ENCODE data around the gene FADS3.

The FADS3 gene

GRCh38 chr11:61844909-61845565 is 46.3 kb downstream of the FADS3 start:
- no peak overlapping the region for H2AFZ ChIP-seq (ENCODE audit: low read length)
- no peaks in the 10 kb centered on the region for H3K4me1 ChIP-seq (ENCODE audit: insufficient read depth, low read length, severe bottlenecking)
- no peaks in the 10 kb centered on the region for H3K79me2 ChIP-seq (ENCODE audit: insufficient read depth, low read length)
- H3K9ac ChIP-seq (ENCODE audit: low read length): no peak overlapping the region
- TF ChIP-seq EZH2 (IDR thresholded peaks at IDR 0.05; ENCODE audit: borderline replicate concordance, low read length): no peak
- TF ChIP-seq, protein P1, sequence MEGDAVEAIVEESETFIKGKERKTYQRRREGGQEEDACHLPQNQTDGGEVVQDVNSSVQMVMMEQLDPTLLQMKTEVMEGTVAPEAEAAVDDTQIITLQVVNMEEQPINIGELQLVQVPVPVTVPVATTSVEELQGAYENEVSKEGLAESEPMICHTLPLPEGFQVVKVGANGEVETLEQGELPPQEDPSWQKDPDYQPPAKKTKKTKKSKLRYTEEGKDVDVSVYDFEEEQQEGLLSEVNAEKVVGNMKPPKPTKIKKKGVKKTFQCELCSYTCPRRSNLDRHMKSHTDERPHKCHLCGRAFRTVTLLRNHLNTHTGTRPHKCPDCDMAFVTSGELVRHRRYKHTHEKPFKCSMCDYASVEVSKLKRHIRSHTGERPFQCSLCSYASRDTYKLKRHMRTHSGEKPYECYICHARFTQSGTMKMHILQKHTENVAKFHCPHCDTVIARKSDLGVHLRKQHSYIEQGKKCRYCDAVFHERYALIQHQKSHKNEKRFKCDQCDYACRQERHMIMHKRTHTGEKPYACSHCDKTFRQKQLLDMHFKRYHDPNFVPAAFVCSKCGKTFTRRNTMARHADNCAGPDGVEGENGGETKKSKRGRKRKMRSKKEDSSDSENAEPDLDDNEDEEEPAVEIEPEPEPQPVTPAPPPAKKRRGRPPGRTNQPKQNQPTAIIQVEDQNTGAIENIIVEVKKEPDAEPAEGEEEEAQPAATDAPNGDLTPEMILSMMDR (IDR thresholded peaks at IDR 0.05; ENCODE audit: low read length): no peak
- peaks cover 75% of the 10 kb centered on the region for H3K36me3 ChIP-seq (ENCODE audit: insufficient read depth, low read length)
- no peaks in the 10 kb centered on the region for H4K20me1 ChIP-seq (ENCODE audit: insufficient read depth, low read length)
- H3K9me3 ChIP-seq (ENCODE audit: low read length): no peaks in the 10 kb centered on the region
- no peak overlapping the region for H3K27ac ChIP-seq (ENCODE audit: low read depth, low read length, poor library complexity, severe bottlenecking)
- no peaks in the 10 kb centered on the region for H3F3A ChIP-seq (ENCODE audit: insufficient read depth, low read length)
- no peak overlapping the region for H3K4me3 ChIP-seq (ENCODE audit: low read depth, low read length, poor library complexity, severe bottlenecking)
- no peaks in the 10 kb centered on the region for H3K27me3 ChIP-seq (ENCODE audit: insufficient read depth, low read length)
- H3K4me2 ChIP-seq (ENCODE audit: low read length): no peak overlapping the region
- H3K9me2 ChIP-seq (ENCODE audit: low read depth, low read length): no peaks in the 10 kb centered on the region

DNA sequence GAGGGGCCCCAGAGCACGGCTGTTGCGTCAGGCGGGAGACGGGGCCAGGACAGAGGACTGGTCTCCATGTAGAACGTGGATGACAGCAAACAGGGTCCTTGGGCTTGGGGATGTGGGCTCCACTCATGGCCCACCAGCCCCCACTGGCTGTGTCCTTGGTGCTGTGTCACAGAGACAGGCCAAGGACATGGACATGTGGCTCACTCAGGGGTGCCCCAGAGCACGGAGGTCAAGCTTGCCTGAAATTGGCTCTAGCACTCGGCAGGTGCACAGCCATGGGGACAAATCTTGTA is 48.9 kb downstream of the FADS3 start:
- Histone ChIP-seq H3K9ac (ENCODE audit: low read length) (no peak overlapping the region), H3K27ac (ENCODE audit: low read depth, low read length, poor library complexity, severe bottlenecking) (no peak overlapping the region)

GRCh38 chr11:61841636-61842527 is 49.5 kb downstream of the FADS3 start:
- no peaks in the 10 kb centered on the region for H3K9me3 ChIP-seq (ENCODE audit: low read length)
- H4K20me1 ChIP-seq (ENCODE audit: insufficient read depth, low read length): no peaks in the 10 kb centered on the region
- H3K9me2 ChIP-seq (ENCODE audit: low read depth, low read length): no peaks in the 10 kb centered on the region
- no peak overlapping the region for H2AFZ ChIP-seq (ENCODE audit: low read length)
- H3K4me3 ChIP-seq (ENCODE audit: low read depth, low read length, poor library complexity, severe bottlenecking): no peak overlapping the region
- H3K9ac ChIP-seq (ENCODE audit: low read length): no peak overlapping the region
- H3K36me3 ChIP-seq (ENCODE audit: insufficient read depth, low read length): peaks cover 57% of the 10 kb centered on the region
- no peaks in the 10 kb centered on the region for H3F3A ChIP-seq (ENCODE audit: insufficient read depth, low read length)
- no peaks in the 10 kb centered on the region for H3K4me1 ChIP-seq (ENCODE audit: insufficient read depth, low read length, severe bottlenecking)
- no peaks in the 10 kb centered on the region for H3K79me2 ChIP-seq (ENCODE audit: insufficient read depth, low read length)
- H3K4me2 ChIP-seq (ENCODE audit: low read length): no peak overlapping the region
- H3K27me3 ChIP-seq (ENCODE audit: insufficient read depth, low read length): no peaks in the 10 kb centered on the region
- H3K27ac ChIP-seq (ENCODE audit: low read depth, low read length, poor library complexity, severe bottlenecking): no peak overlapping the region
- TF ChIP-seq, protein P1 (IDR thresholded peaks at IDR 0.05; ENCODE audit: low read length): no peak
- no peak for TF ChIP-seq EZH2 (IDR thresholded peaks at IDR 0.05; ENCODE audit: borderline replicate concordance, low read length)

More for the DNA sequence above, 48.9 kb downstream of the FADS3 start:
- H3K36me3 ChIP-seq (ENCODE audit: insufficient read depth, low read length): peaks cover 62% of the 10 kb centered on the region
- H3K4me1 ChIP-seq (ENCODE audit: insufficient read depth, low read length, severe bottlenecking): no peaks in the 10 kb centered on the region
- TF ChIP-seq, protein P1 (IDR thresholded peaks at IDR 0.05; ENCODE audit: low read length): no peak
- TF ChIP-seq EZH2 (IDR thresholded peaks at IDR 0.05; ENCODE audit: borderline replicate concordance, low read length): no peak
- no peak overlapping the region for H2AFZ ChIP-seq (ENCODE audit: low read length)
- no peaks in the 10 kb centered on the region for H3K79me2 ChIP-seq (ENCODE audit: insufficient read depth, low read length)
- H4K20me1 ChIP-seq (ENCODE audit: insufficient read depth, low read length): no peaks in the 10 kb centered on the region
- H3F3A ChIP-seq (ENCODE audit: insufficient read depth, low read length): no peaks in the 10 kb centered on the region
- no peak overlapping the region for H3K4me2 ChIP-seq (ENCODE audit: low read length)
- no peaks in the 10 kb centered on the region for H3K27me3 ChIP-seq (ENCODE audit: insufficient read depth, low read length)
- no peaks in the 10 kb centered on the region for H3K9me2 ChIP-seq (ENCODE audit: low read depth, low read length)
- no peak overlapping the region for H3K4me3 ChIP-seq (ENCODE audit: low read depth, low read length, poor library complexity, severe bottlenecking)
- no peaks in the 10 kb centered on the region for H3K9me3 ChIP-seq (ENCODE audit: low read length)
